Frontal cortex (tissue), 4 donors: Measurements from ENCODE around the gene ANO2. TPM values are rescaled to one million over a fixed set of nuclear protein-coding genes. Genes with fewer than 3 reads are reported as not detected.

Experiments used
- DNase-seq, 2 donors: peaks; one replicate each; pipeline ENCODE4 v3.0.0; 2012; ENCODE audit warnings: low spot score in 2 of 2
- FAIRE-seq: peaks from 2 replicates; lab custom pipeline; 2012; peaks lifted over from hg19 to GRCh38; lab: Jason Lieb, UNC
- total RNA-seq: library from RNA; depleted of rRNA; stranded (reverse); fragments of >200 nt; gene quantifications from one replicate; pipeline ENCODE4 v1.2.3, GENCODE V29; 2014
- donor health status: control.
- donor health status: control.
- donor health status: control.

The ANO2 gene
- total RNA-seq, 1 donor from 2014 or later: 4.1 TPM

DNA sequence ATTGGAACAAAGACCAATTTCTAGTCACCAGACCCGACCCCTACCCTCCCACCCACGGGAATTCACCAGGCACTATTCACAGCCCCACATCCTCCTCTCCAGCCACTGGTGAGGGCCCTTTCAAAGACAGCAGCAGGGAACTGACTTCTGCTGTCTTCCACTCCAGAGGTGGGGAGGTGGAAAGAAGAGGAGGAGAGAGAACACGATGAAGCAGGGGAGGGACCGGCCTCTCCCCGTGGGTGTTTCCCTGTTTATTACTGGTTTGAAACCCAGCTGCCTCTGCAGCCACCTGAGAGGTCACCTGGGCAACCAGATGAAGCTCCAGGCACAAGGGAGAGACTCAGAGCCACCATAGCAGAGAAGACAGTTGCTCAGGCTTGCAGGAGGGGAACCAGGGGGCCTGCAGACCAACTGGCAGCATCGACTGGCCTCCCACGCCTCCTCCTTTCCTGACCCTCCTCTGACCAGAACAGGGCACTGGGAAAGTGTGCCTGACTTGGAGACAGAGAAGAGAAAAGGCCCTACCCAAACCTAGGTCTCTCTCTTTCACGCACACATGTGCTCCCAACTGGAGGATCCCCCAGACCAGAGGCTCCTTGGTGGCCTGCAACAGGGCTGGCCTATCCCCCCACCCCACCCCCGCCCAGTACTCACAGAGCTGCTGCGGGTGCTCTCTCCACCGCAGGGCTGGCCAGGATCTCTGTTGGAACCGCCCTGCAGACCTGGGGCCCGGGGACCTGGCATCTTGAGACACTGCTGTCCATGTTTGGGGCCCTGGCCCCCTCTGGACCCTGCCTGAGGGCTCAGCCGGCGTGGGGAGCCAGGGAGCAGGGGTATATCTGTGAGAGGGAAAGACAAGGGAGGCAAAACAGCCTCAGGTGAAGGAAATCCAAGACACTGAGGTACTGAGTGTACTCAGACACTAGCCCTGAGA, 22.8 kb downstream of the ANO2 start:
- no peak for DNase-seq
- no peak for FAIRE-seq

GRCh38 chr12:5921027-5921909, 23.8 kb downstream of the ANO2 start:
- no peak for FAIRE-seq
- DNase-seq: no peak

GRCh38 chr12:5916785-5917290, 28.2 kb downstream of the ANO2 start:
- DNase-seq: no peak
- FAIRE-seq: no peak

DNA sequence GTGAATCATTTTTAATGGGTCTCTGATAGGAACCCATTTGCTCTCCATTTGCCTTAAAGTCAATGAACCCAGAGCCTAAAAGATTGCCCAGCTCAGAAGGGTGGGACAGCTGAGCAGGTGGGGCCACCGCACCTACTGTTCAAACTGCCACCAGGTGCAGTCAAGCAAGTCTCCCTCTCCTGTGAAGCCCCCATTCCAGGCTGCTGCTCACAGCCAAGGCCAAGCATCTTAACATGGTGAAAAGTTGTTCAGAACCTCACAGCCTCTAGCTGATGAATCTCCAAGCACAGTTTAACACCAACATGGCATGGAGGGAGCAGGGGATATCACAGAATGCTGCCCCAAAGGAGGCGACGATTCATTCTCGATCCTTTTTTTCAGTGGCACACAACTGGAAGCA, 29.5 kb downstream of the ANO2 start:
- DNase-seq: no peak
- FAIRE-seq: no peak

DNA sequence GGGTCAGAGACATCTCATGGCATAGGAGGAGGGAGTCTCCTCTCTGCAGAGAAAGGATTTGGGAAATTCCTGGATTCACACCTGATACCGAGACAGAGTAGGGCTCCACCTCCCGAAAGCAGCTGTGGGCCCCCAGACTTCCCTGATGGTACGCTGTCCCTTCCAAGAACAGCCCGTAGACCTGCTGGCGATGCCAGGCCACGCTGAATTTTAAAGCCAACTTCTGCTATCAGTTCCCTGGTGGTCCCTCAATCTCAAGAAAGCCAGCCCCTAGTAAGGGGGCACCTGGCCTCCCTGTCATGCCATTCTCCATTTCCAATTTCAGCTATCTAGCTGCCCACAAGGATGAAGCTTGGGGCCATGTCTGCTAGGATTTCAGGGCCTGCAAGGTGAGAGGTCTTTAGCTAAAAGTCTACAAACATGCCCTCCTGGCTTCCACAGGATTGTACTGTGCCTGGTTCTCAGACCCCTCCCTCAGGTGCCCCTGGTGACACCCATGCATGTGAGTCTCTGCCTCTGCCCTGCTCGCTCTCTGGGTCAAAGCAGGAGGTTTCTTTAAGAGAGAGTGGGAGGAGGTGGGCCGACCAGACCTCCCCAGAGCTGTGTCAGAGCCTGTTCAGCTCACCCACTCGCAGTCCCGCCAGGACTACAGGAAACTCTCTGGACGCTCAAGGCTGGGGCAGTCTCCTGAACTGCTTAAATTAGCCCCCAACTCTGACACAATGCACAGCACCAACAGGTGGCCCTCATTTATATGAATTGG, 30.5 kb downstream of the ANO2 start:
- DNase-seq (no peak), FAIRE-seq (no peak)

GRCh38 chr12:5913387-5913786, 31.7 kb downstream of the ANO2 start:
- FAIRE-seq: no peak

DNA sequence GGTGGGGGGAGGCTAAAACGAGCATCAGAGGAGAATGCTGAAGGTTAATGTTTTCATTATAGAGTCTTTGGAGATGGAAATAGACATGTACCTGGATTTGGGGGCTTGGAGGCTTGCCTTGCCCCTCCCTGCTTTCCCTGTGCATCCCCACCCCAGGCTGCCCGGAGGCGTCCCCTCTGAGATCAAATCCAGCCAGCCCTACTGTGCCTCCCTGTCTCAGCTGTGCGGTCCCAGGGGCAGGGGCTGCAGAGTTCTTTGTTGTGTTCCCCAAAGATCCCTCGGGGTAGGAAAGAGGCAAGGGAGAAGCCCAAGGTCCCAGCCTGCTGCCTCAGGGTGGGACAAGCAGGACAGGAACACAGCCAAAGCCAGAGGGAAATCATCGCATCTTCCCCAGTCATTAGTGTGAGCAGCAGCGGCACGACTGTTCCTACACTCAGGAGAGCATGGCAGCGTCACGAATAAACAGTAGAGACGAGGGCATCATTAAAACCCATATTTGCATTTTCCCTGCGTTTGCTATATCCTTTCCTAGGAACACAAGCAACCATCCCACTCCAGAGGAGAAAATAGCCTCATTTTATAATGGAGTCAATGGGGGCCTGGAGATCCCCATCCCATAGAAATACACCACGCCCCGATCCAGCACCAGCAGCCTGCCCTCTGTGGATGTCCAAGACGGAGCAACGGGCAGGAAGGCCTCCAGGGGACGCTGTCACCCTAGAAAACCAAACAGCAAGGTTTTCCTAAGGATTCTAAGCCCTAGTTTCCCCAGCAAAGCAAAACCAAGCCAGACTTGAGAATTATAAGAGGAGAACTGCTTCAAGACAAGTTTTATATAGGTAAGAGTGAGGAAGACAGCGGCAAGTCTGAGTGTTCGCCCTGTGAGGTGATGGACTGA, 32.4 kb downstream of the ANO2 start:
- no peak for DNase-seq
- no peak for FAIRE-seq

More at GRCh38 chr12:5913387-5913786, 31.7 kb downstream of the ANO2 start:
- no peak for DNase-seq

DNA sequence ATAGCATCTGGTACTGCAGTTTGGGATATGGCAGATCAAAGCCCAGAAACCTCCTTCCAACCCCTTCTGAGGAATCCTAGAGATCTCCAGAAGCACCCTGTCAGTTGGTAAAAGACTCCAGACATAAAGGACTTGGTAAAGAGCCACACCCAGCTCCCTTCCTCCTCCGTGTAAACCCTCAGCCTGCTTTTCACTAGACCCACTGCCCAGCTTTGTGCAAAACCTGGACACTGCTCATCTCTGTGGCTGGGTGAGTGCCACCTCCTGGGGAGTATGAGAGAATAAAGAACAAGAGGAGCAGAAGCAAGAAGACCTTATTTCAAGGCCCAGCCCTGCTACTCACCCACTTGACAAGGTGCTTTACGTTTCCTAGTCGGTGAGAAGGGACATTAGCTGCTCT, 33.0 kb downstream of the ANO2 start:
- DNase-seq (no peak), FAIRE-seq (no peak)

DNA sequence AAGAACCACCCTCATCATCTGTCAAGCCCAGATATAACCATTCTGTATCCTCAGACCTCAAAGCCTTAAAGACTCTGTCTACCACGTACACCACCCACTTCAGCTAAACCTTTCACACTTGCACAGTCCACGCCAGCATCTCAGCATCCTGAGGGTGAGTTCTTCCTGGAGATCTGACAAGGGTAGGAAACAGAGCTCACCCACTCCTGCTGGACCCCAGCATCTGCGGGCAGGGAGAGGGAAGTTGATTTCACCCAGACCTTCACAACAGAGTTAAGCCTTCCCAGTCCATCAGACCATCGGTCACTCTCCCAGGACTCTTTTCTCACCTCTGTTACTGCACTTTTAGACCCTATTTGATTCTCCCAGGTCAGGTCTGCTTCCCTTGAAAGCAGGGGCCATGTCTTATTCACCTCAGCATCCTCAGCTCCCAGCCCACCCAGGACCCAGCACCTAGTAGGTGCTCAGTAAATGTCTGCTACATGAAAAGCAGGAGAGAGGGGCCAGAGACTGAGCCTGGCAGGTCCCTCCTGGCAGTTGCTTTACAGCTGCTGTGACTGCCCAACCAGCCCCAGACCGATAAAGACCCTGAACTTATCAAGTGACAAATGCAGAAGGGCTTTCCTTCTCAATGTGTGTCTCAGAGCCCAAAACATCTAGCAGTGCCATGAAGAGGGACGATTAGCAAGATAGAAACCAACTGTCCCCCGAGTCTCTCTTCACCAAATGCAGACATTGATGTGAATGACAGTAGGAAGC, 34.1 kb downstream of the ANO2 start:
- DNase-seq (no peak), FAIRE-seq (no peak)

GRCh38 chr12:5909560-5909959, 35.5 kb downstream of the ANO2 start:
- no peak for FAIRE-seq
- no peak for DNase-seq

DNA sequence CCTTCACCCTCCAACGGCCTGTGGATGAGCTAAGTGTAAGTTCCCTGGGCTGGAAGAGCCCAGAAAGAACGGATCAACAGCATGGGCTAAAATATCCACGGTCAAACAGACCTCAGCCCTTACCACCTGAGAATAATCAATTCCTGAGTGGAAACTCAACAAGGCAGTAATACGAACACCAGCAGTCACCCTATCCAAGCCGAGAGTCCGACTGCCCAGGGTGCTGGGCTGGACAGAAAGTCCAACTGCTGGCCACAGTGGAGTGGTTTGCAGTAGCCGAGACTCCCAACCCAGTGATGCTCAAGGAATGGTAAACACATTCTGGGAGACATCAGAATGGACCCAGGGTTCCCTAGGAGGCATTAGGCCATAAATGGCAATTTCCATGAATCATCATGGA, 36.8 kb downstream of the ANO2 start:
- no peak for DNase-seq
- no peak for FAIRE-seq

DNA sequence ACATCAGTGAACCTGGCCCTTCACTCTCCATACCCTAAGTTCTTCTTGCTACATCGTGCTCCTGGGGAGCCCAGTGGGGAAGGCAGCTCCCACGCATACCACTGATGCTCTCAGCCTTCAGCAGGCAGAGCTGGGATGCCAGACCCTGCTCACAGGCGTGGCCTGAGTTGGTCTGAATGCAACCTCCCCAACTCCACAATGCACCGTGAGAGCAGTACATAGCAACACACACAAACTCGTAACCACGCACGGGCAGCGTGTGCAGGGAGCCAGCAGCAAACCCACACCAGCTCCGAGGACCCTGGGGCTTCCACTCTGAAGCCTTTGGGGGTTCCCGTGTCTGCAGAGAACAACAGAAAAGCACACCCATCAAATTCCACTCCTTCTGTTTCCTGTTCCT, 37.3 kb downstream of the ANO2 start:
- DNase-seq (no peak), FAIRE-seq (no peak)

- FAIRE-seq: no peak
- no peak for DNase-seq
These were observed 39.3 kb downstream of the ANO2 start for GRCh38 chr12:5905757-5906156.

- no peak for FAIRE-seq
These were observed 40.1 kb downstream of the ANO2 start for GRCh38 chr12:5904969-5905368.

DNA sequence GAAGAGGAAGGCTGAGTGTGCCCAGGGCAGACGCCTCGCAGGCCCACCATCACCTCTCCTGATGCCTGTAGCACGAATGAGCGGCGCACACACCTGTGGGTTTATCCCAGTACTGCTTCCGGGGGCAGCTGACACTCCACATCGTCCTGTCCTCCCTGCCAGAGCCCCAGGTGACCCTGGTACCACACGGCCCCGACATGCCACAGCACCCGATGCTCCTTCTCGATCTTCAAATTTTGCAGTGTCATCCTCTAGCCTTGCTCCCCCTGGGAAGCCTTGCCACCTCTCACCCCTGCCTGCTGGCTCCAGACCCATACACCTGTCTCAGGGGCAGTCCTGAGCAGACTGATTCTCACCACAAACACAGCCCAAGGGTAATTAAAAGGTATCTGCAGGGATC, 40.6 kb downstream of the ANO2 start:
- no peak for FAIRE-seq
- no peak for DNase-seq

More at GRCh38 chr12:5904969-5905368, 40.1 kb downstream of the ANO2 start:
- DNase-seq: no peak

DNA sequence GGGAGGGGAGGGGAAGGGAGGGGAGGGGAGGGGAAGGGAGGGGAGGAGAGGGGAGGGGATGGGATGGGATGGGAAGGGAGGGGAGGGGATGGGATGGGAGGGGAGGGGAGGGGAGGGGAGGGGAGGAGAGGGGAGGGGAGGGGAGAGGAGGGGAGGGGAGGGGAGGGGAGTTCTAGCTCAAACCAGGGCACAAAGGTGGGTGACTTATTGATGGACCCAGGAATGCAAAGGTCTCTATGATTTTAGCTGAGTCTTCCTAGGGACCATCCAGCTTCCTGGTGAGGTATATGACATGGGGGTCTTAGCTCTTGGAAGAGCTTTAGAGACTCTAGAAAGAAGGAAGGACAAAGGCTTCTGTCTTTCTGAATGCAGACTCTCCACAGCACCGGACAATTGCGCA, 42.3 kb downstream of the ANO2 start:
- FAIRE-seq: no peak
- no peak for DNase-seq

GRCh38 chr12:5901416-5901815, 43.6 kb downstream of the ANO2 start:
- DNase-seq (no peak), FAIRE-seq (no peak)

DNA sequence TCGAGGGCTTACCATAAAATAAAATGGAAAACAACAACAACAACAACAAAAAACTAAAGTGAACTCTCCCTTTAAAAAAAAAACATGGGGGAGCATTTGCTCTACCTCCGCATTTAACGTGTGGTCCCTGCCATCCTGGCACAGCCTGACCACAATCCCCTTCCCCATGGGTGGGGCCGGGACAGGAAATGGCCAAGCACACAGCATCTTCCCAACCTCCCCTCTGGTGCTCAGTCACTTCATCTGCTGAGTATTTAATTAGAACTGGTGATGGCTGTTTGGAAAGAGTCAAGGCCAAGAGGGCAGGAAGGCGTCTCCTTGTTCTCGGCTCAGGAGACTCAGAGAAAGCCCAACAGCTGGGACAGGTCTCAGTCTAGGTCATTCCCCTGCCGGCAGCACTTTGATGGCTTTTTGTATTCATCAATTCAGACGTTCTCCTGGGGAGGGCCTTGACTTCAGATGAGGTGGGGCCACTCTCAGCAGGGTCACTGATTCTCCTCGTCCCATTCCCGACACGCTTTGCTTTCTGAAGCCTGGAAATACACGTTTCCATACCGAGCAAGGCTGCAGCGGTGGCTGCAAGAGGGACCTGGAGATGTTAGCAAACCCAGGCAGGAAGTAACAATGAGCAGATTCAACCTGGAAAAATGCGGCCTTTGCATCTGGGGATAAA, 44.4 kb downstream of the ANO2 start:
- DNase-seq (no peak), FAIRE-seq (no peak)
